ENCODE results near the gene PRDM7.
"Not testable (repeated sequence)": the region's sequence is repeated elsewhere in the genome, so short reads cannot be mapped to it uniquely, and the experiment has no call there.

Gene PRDM7

DNA sequence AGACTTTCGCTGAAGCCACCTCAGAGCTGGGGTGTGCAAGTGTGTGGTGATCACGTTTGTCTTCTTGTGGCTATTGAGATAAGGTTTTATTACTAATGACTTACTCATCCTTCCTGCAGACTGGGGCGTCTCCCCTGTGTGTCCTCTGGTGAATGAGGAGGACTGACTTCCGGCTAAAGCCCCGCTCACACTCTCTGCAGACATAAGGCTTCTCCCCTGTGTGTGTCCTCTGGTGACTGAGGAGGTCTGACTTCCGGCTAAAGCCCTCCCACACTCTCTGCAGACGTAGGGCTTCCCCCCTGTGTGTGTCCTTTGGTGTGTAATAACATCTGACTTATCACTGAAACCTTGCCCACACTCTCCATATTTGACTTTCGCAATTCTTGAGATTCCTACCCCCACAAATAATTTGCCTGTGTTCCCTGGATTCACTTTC lies 19.4 kb downstream of the PRDM7 start:
- Histone ChIP-seq H3K9me3 (peaks cover 5% of the 10 kb centered on the region; the same call in 1 of the 2 replicates), H3K27me3 (no peaks in the 10 kb centered on the region), H3K4me3 (ENCODE audit: low read depth, low read length) (no peak overlapping the region), H3K4me1 (no peaks in the 10 kb centered on the region), H3K36me3 (no peaks in the 10 kb centered on the region)
- TF ChIP-seq, protein P1, sequence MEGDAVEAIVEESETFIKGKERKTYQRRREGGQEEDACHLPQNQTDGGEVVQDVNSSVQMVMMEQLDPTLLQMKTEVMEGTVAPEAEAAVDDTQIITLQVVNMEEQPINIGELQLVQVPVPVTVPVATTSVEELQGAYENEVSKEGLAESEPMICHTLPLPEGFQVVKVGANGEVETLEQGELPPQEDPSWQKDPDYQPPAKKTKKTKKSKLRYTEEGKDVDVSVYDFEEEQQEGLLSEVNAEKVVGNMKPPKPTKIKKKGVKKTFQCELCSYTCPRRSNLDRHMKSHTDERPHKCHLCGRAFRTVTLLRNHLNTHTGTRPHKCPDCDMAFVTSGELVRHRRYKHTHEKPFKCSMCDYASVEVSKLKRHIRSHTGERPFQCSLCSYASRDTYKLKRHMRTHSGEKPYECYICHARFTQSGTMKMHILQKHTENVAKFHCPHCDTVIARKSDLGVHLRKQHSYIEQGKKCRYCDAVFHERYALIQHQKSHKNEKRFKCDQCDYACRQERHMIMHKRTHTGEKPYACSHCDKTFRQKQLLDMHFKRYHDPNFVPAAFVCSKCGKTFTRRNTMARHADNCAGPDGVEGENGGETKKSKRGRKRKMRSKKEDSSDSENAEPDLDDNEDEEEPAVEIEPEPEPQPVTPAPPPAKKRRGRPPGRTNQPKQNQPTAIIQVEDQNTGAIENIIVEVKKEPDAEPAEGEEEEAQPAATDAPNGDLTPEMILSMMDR (IDR thresholded peaks at IDR 0.05; ENCODE audit: low read depth, low read length): no peak
- no peak for DNase-seq

GRCh38 chr16:90056521-90056920 lies 20.6 kb downstream of the PRDM7 start:
- H3K4me3 ChIP-seq (ENCODE audit: low read depth, low read length); H3K9me3 ChIP-seq: not testable (repeated sequence)

DNA sequence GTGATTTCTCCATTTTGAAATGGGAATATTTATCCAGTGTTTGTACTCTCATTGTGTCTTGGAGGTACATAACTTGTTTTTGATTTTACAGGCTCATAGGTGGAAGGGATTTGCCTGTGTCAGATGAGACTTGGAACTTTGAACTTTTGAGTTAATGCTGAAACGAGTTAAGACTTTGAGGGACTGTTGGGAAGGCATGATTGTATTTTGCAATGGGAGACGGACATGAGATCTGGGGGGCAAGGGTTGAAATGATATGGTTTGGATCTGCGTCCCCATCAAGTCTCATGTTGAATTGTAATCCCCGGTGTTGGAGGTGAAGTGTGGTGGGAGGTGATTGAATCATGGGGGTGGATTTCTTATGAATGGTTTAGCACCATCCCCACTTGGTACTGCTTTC lies 21.8 kb downstream of the PRDM7 start:
- DNase-seq: no peak
- Histone ChIP-seq H3K27me3 (no peaks in the 10 kb centered on the region), H3K36me3 (no peaks in the 10 kb centered on the region), H3K4me3 (ENCODE audit: low read depth, low read length) (no peak overlapping the region), H3K9me3 (peaks cover 5% of the 10 kb centered on the region; the same call in 1 of the 2 replicates), H3K4me1 (no peaks in the 10 kb centered on the region)
- TF ChIP-seq, protein P1 (IDR thresholded peaks at IDR 0.05; ENCODE audit: low read depth, low read length): no peak

More at GRCh38 chr16:90056521-90056920, 20.6 kb downstream of the PRDM7 start:
- not testable (repeated sequence) for H3K36me3 ChIP-seq, H3K4me1 ChIP-seq, H3K27me3 ChIP-seq, DNase-seq

GRCh38 chr16:90054554-90054953 lies 22.6 kb downstream of the PRDM7 start:
- TF ChIP-seq, protein P1 (IDR thresholded peaks at IDR 0.05; ENCODE audit: low read depth, low read length): no peak
- Histone ChIP-seq H3K9me3 (peaks cover 5% of the 10 kb centered on the region; the same call in 1 of the 2 replicates), H3K36me3 (no peaks in the 10 kb centered on the region), H3K4me1 (no peaks in the 10 kb centered on the region), H3K27me3 (no peaks in the 10 kb centered on the region), H3K4me3 (ENCODE audit: low read depth, low read length) (no peak overlapping the region)
- DNase-seq: no peak

DNA sequence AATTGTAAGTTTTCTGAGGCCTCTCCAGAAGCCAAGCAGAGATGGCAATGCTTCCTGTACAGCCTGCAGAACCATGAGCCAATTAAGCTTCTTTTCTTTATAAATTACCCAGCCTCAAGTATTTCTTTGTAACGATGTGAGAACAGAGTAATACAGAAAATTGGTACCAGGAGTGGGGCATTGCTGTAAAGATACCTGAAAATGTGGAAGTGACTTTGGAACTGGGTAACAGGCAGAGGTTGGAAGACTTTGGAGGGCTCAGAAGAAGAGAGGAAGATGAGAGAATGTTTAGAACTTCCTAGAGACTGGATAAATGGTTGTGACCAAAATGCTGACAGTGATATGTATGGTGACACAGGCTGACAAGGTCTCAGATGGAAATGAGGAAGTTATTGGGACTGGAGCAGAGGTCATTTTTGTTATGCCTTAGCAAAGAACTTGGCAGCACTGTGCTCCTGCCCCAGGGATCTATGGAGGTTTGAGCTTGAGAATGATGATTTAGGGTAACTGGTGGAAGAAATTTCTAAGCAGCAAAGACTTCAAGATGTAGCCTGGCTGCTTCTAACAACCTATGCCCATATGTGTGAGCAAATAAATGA lies 23.1 kb downstream of the PRDM7 start:
- H3K4me3 ChIP-seq (ENCODE audit: low read depth, low read length): no peak overlapping the region
- TF ChIP-seq, protein P1 (IDR thresholded peaks at IDR 0.05; ENCODE audit: low read depth, low read length): no peak
- H3K36me3 ChIP-seq: no peaks in the 10 kb centered on the region
- H3K27me3 ChIP-seq: no peaks in the 10 kb centered on the region
- no peak for DNase-seq
- no peaks in the 10 kb centered on the region for H3K4me1 ChIP-seq
- H3K9me3 ChIP-seq: peaks cover 5% of the 10 kb centered on the region; the same call in 1 of the 2 replicates

DNA sequence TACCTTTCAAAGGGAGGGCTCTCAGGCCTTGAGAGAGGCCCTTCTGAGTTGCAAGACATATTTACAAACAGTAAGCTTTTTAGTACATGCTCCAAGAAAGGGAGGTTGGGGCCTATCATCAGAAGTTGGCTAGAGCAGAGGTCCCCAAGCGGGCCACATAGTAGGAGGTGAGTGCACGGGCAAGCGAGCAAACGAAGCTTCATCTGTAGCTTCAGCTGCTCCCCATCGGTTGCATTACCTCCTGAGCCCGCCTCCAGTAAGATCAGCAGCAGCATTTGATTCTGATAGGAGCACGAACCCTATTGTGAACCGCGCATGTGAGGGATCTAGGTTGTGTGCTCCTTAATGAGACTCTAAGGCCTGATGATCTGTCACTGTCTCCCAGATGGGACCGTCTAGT lies 26.2 kb downstream of the PRDM7 start:
- DNase-seq: no peak
- Histone ChIP-seq H3K4me1 (no peaks in the 10 kb centered on the region; the same call in 1 of the 2 replicates), H3K9me3 (peaks cover 5% of the 10 kb centered on the region; the same call in 1 of the 2 replicates), H3K36me3 (no peaks in the 10 kb centered on the region), H3K4me3 (ENCODE audit: low read depth, low read length) (no peak overlapping the region), H3K27me3 (no peaks in the 10 kb centered on the region)
- TF ChIP-seq, protein P1 (IDR thresholded peaks at IDR 0.05; ENCODE audit: low read depth, low read length): no peak
